ENCODE results near the gene L3MBTL2.

L3MBTL2 gene

DNA sequence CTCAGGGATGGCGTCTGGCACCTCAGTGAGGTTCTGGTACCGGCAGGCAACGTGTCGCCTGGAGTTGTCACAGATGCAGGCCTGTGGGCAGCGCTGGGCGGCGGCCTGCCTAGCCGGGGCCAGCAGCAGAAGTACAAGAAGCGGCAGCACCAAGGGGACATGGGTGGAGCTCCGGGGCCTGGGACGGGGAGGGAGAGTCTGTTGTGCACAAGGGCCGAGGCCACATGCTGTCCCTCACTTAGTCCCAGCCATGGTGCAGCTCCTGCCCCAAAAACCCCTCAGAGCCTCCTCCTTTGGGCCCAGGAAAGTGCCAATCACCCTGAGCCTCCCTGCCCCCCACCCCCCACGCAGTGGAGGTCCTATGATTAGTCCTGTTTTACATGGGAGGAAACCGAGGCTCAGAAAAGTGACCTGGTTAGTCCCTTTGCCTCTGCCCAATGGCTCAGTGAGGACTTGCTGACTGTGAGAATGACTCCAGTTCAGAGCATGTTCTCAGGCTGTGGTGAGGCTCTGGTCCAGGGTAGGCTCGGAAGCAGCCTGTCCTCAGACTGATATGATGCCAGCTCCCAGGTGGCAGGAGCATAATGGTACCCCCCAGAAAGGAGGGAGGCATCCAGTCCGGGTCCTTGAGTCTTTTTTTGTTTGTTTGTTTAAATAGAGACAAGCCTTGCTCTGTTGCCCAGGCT is 34.5 kb downstream of the L3MBTL2 start:
- TF ChIP-seq JUND (IDR thresholded peaks at IDR 0.05; ENCODE audit: low read depth), result no peak
- in situ Hi-C loops (cut with HindIII; ENCODE audit: low pct_unique_long_range_greater_than_20kb, low sequenced_read_pairs), result no loop called here
- no peak for DNase-seq (ENCODE audit: low read depth in 1 of 2, low spot score in 1 of 2)

DNA sequence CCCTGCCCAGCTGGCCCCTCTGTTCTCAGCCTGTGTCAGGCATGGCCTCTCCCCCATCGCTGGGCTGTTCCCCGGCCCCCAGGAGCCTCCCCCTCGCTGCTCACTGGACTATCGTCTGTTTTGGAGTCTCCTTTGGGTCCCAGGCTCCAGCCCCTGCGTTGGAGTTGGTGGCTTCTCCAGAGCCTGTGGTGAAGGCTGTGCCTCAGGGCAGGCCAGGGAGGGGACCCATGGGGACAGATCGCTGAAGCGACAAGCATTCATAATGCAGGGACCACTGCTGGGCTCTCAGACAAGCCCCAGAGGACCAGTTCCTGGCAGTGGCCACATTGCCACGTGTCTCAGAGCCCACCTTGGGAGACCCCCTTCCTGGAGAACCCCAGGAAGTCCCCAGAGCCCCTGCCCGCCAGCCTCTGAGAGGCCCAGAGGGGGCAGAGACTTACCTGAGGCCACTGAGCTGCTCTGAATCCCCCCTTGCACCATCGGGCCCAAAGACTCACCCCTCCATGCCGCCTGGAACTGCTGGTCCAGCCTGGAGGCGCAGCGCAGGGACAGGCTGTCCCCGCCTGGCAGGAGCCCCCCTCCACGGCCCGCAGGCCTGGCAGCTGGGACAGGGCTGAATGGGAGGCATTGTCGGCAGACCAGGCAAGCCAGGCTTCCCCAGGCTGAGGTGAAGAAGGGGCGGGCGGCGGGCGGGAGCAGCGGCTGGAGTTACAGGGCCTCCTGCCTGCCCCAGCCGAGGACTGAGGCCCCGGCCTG is 35.4 kb downstream of the L3MBTL2 start, which contains the start of gene CHADL:
Gene CHADL (minus strand): TSS at position 555 of the 756 bp plus-strand sequence. CDS start 50 bp downstream, at position 505.
- no peak for TF ChIP-seq JUND (IDR thresholded peaks at IDR 0.05; ENCODE audit: low read depth)
- no peak for DNase-seq (ENCODE audit: low read depth in 1 of 2, low spot score in 1 of 2)
- in situ Hi-C loops (cut with HindIII; ENCODE audit: low pct_unique_long_range_greater_than_20kb, low sequenced_read_pairs), result no loop called here

DNA sequence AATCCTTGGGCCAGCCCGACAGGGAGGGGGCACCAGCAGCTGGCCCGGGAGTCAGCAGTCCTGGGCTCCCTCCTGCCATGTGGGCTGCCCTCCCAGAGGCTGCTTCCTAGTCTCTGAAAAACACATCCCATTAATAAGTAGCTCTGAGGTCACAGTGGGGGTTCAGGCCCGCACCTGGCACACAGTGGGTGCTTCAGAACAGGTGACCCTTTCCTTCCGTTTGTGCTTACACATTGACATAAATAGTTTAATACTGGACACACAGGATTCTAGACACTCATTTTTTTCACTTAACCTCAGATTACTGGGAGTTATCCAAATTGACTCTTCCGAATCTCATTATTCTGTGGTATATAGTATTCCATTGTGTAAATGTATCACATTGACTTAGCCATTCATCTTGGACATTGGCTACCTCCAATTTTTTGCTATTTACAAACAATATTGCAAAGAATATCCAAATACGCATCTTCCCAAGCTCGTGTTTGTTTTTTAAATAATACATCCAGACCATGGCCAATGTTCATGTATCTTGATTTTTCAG is 36.1 kb downstream of the L3MBTL2 start:
- DNase-seq (ENCODE audit: low read depth in 1 of 2, low spot score in 1 of 2), result no peak
- in situ Hi-C loops (cut with HindIII; ENCODE audit: low pct_unique_long_range_greater_than_20kb, low sequenced_read_pairs), result no loop called here

DNA sequence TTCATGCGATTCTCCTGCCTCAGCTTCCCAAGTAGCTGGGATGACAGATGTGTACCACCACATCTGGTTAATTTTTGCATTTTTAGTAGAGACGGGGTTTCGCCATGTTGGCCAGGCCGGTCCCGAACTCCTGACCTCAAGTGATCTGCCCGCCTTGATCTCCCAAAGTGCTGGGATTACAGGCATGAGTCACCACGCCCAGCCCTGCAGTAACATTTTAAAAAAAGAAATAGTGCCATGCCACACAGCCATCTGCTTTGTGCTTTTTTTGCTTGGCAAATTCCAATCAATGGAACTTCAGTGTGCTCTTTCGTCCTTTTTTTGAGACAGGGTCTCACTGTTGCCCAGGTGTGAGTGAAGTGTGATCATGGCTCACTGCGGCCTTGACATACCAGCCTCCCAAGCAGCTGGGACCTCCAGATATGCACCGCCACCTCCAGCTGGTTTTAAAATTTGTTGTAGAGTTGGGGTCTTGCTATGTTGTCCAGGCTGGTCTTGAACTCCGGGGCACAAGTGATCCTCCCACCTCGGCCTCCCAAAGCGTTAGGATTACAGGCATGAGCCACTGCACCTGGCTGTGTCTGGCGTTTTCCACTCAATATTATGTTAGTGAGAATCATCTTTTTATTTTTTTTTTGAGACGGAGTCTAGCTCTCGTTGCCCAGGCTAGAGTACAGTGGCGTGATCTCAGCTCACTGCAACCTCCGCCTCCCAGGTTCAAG is 37.4 kb downstream of the L3MBTL2 start:
- in situ Hi-C loops (cut with HindIII; ENCODE audit: low pct_unique_long_range_greater_than_20kb, low sequenced_read_pairs), result no loop called here
- DNase-seq (ENCODE audit: low read depth in 1 of 2, low spot score in 1 of 2), result no peak
- TF ChIP-seq JUND (IDR thresholded peaks at IDR 0.05; ENCODE audit: low read depth), result no peak

More for the DNA sequence above, 36.1 kb downstream of the L3MBTL2 start:
- TF ChIP-seq JUND (IDR thresholded peaks at IDR 0.05; ENCODE audit: low read depth), result no peak

DNA sequence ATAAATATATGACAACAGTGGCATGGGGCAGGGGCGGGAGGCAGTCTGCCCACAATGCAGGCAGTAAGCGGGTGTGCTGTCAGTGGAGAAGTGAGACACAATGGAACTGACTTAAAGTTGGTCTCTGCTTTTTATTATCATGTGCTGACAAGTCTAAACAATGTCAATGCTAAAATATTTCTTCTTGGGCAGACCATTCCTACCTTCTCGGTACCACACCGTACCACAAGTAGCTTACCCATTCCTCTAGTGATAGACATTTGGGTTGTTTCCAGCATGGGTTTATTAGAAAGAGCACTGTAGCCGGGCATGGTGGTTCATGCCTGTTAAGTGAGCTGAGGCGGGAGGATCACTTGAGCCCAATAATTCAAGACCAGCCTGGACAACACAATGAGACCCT is 38.2 kb downstream of the L3MBTL2 start:
- no peak for DNase-seq (ENCODE audit: low read depth in 1 of 2, low spot score in 1 of 2)
- in situ Hi-C loops (cut with HindIII; ENCODE audit: low pct_unique_long_range_greater_than_20kb, low sequenced_read_pairs), result no loop called here

DNA sequence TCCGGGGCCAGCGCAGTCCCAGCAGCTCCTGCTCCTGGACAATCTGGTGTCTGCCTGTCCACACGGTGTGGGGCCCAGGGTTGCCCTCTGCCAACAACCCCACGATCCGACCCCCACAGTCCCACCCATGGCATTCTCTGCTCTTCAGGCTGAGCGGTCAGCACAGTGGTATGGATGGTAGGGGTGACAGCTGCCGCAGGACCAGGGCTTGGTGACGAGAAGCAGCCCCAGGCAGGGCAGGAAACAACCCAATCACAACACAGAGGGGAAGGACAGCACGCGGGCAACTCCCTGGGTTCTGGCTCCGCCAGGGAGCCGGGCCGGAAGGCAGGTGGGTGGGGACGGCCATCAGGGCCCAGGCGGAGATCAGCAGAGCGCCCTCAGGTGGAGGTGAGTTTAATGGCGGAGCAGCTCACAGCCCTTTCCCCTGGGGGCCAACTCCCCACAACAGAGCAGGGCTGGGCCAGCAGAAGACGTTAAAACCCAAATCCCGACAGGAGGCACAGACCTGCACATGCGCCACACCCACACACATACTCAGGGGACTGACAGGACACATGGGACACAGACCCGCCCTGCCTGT is 40.9 kb downstream of the L3MBTL2 start:
- TF ChIP-seq JUND (IDR thresholded peaks at IDR 0.05; ENCODE audit: low read depth), result no peak
- in situ Hi-C loops (cut with HindIII; ENCODE audit: low pct_unique_long_range_greater_than_20kb, low sequenced_read_pairs), result no loop called here
- no peak for DNase-seq (ENCODE audit: low read depth in 1 of 2, low spot score in 1 of 2)

More for the DNA sequence above, 38.2 kb downstream of the L3MBTL2 start:
- no peak for TF ChIP-seq JUND (IDR thresholded peaks at IDR 0.05; ENCODE audit: low read depth)

DNA sequence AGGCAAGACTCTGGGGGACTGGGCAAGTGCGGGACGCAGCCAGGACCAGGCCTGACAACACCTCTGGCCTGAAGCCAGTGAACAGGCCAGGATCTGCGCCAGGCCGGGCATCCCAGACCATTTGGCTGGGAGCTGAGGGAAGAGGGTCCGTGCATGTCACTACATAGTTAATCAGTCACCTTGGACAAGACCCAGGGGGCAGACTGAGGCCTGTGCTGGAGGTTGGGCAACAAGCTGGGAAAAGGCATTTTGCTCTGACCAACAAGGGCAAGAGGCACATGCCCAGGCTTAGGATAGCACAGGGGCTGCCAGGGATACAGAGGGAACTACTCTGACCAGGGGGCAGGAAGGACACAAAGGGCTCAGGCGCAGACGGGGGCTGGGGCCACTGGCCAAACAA is 42.6 kb downstream of the L3MBTL2 start:
- DNase-seq (ENCODE audit: low read depth in 1 of 2, low spot score in 1 of 2), result no peak
- in situ Hi-C loops (cut with HindIII; ENCODE audit: low pct_unique_long_range_greater_than_20kb, low sequenced_read_pairs), result no loop called here
- TF ChIP-seq JUND (IDR thresholded peaks at IDR 0.05; ENCODE audit: low read depth), result no peak

DNA sequence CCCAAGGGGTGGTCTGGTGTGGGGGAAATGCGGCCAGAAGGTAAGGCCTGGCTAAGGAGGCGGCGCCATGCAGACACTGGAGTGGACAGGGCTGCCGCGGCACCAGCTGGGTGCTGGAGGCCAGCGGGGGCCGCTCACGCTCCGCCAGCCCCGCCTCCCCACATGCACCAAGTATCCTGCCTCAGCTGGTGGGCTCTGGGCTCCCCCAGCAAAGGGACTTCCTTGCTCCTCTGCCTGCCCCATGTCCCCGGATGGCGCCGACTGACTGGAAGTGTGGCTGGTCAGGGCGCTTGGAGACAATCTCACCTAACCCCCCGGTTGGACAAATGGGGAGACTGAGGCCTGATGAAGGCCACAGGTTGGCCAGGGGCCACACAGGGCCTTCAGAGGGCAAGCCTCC is 43.2 kb downstream of the L3MBTL2 start:
- DNase-seq (ENCODE audit: low read depth in 1 of 2, low spot score in 1 of 2), result no peak
- no peak for TF ChIP-seq JUND (IDR thresholded peaks at IDR 0.05; ENCODE audit: low read depth)
- in situ Hi-C loops (cut with HindIII; ENCODE audit: low pct_unique_long_range_greater_than_20kb, low sequenced_read_pairs), result no loop called here

DNA sequence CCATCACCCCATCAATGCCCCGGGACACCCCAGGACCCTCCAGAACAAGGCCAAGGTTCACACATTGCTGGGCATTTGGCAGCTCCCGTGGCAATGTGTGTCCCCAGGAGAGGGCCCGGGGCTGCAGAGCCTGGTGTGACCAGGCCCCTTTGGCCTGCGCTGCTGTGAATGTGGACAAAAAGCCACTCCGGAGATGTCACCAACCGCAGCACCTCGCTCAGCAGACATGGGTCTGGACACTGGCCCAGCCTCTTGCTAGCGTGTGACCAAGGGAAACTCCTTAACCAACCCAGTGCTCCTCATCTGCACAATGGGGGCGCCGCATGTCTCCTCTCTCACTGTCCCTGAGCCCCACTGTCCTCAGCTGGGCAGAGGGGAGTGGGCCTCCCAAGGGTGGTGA is 43.6 kb downstream of the L3MBTL2 start:
- no peak for TF ChIP-seq JUND (IDR thresholded peaks at IDR 0.05; ENCODE audit: low read depth)
- in situ Hi-C loops (cut with HindIII; ENCODE audit: low pct_unique_long_range_greater_than_20kb, low sequenced_read_pairs), result no loop called here
- no peak for DNase-seq (ENCODE audit: low read depth in 1 of 2, low spot score in 1 of 2)

DNA sequence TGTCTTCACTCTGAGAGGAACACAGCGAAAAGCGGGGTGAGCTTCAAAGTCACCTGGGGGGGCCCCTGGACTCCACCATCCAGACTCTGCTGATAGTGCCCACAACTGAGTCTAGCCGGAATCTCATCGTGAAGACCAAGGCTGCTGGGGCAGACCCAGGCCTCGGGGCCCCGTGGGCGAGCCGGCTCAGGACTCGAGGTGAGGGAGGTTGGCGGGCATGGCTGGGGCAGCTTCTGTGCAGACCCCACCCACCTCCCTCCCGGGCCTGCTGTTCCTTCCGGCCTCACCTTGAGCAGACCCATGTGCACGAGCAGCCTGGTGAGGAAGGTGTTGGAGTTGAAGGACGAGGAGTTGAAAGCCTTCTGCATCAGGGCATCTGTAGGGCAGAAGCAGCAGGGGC is 44.3 kb downstream of the L3MBTL2 start:
- in situ Hi-C loops (cut with HindIII; ENCODE audit: low pct_unique_long_range_greater_than_20kb, low sequenced_read_pairs), result no loop called here
- no peak for DNase-seq (ENCODE audit: low read depth in 1 of 2, low spot score in 1 of 2)
- TF ChIP-seq JUND (IDR thresholded peaks at IDR 0.05; ENCODE audit: low read depth), result no peak

DNA sequence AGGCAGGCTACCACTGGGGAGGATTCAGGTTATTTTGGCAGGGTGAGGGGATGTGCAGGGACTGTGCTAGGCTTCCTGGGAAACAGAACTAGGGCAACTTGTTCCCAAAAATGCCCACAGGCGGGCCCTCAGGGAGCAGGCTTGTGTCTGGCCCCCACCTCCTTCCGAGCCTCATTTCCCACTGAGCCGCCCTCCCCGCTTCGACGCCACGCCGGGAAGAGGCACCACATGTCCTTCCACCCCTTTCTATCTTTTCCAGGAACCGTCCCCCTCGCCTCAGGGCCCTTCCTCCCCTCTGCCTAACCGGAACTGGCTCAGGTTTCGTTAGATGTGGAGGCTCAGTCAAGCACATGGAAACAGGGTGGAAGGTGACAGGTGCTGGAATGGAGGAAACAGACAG is 45.0 kb downstream of the L3MBTL2 start:
- DNase-seq (ENCODE audit: low read depth in 1 of 2, low spot score in 1 of 2), result no peak
- no peak for TF ChIP-seq JUND (IDR thresholded peaks at IDR 0.05; ENCODE audit: low read depth)
- in situ Hi-C loops (cut with HindIII; ENCODE audit: low pct_unique_long_range_greater_than_20kb, low sequenced_read_pairs), result no loop called here

DNA sequence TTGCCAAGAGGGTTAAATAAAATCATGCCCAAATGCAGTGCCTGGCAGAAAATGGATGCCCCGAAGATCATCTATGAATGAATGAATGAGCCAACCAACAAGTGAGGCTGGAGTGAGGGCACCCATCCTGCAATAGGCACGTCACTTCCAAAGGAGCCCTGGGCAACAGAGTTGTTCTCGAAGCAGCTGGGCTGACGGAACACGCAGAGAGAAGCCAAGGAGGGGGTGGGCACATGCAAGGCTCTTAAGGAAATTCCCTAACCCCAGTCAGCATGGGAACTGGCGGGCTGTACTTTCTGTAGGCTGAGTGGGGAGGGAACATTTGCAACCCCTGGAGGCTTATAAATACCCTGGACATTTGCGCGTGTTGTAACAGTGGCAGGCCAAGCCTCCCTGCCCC is 47.3 kb downstream of the L3MBTL2 start:
- DNase-seq (ENCODE audit: low read depth in 1 of 2, low spot score in 1 of 2), result no peak
- in situ Hi-C loops (cut with HindIII; ENCODE audit: low pct_unique_long_range_greater_than_20kb, low sequenced_read_pairs), result no loop called here
- TF ChIP-seq JUND (IDR thresholded peaks at IDR 0.05; ENCODE audit: low read depth), result no peak
